H1 (cell line): Measurements from ENCODE around the gene IGSF9B. TPM values are rescaled to one million over a fixed set of nuclear protein-coding genes. Genes with fewer than 3 reads are reported as not detected.

Source experiments
- GTF2F1 ChIP-seq: IDR thresholded peaks from 2 replicates; pipeline ENCODE4 v1.6.1; 2012; ENCODE audit warnings: low read depth, low read length, improper control_type of control experiment, borderline replicate concordance
- POLR2A ChIP-seq, 2 experiments: IDR thresholded peaks; 1 replicate in 1 of 2; 2 replicates in 1 of 2; pipeline ENCODE4 v1.6.1; 2011; ENCODE audit warnings: low read depth in 2 of 2, low read length in 2 of 2, mild to moderate bottlenecking in 2 of 2; ENCODE audit errors: control extremely low read depth in 1 of 2
- polyA plus RNA-seq, 7 experiments: library from polyadenylated mRNA; depleted of rRNA in 3 of 7; stranded (reverse) in 5 of 7; unstranded in 2 of 7; fragments of >200 nt in 5 of 7; fragments of 200-250 nt in 2 of 7; gene quantifications; 1 replicate in 5 of 7; 2 replicates in 1 of 7; 4 replicates in 1 of 7; pipeline versions ENCODE4 v1.2.1 to v1.2.3, GENCODE V29; 2011 to 2013; ENCODE audit warnings: missing spikeins in 2 of 7, mixed read lengths in 2 of 7
- total RNA-seq: library from RNA; stranded (reverse); fragmentation: NEBNext Ultra II Directional; extraction: Animal tissue kit (Norgen Biotek cat#: 25700); gene quantifications from 2 replicates; pipeline ENCODE4 v1.2.1, GENCODE V29; 2021

The IGSF9B gene
- total and polyA plus RNA-seq, 2 of the 8 experiments (the other 6 are each of a cell fraction or from before 2014, with no cell fraction given), result 16.5 to 49.2 TPM

- TF ChIP-seq GTF2F1, result no peak
- no peak for TF ChIP-seq POLR2A (IDR thresholded peaks at IDR 0.05; ENCODE audit: control extremely low read depth in 1 of 2, low read depth in 2 of 2, low read length in 2 of 2)
These were observed 59.5 kb downstream of the IGSF9B start (continued) for GRCh38 chr11:133897331-133897650.
